ENCODE data around the gene LPIN3.

Gene LPIN3

GRCh38 chr20:41392295-41392694, 51.7 kb downstream of the LPIN3 start:
- Histone ChIP-seq H3K36me3 (ENCODE audit: insufficient read depth, low read length) (no peaks in the 10 kb centered on the region), H3K9me3 (replicated peaks; ENCODE audit: low read length) (no peaks in the 10 kb centered on the region), H3K4me3 (ENCODE audit: low read length) (no peak overlapping the region), H3K4me1 (ENCODE audit: control insufficient read depth, insufficient read depth, low read length) (no peaks in the 10 kb centered on the region), H3K9ac (ENCODE audit: low read depth, low read length) (no peak overlapping the region), H3K4me2 (ENCODE audit: low read length) (no peak overlapping the region), H3K27me3 (ENCODE audit: control insufficient read depth, insufficient read depth, low read length) (no peaks in the 10 kb centered on the region)

- Histone ChIP-seq H3K4me1 (ENCODE audit: control insufficient read depth, insufficient read depth, low read length) (no peaks in the 10 kb centered on the region), H3K4me2 (ENCODE audit: low read length) (no peak overlapping the region), H3K36me3 (ENCODE audit: insufficient read depth, low read length) (no peaks in the 10 kb centered on the region), H3K4me3 (ENCODE audit: low read length) (no peak overlapping the region), H3K9ac (ENCODE audit: low read depth, low read length) (no peak overlapping the region), H3K27me3 (ENCODE audit: control insufficient read depth, insufficient read depth, low read length) (no peaks in the 10 kb centered on the region), H3K9me3 (replicated peaks; ENCODE audit: low read length) (no peaks in the 10 kb centered on the region)
These were observed 52.5 kb downstream of the LPIN3 start for GRCh38 chr20:41392871-41393704.

GRCh38 chr20:41393705-41394066, 53.1 kb downstream of the LPIN3 start:
- H3K27me3 ChIP-seq (ENCODE audit: control insufficient read depth, insufficient read depth, low read length) = no peaks in the 10 kb centered on the region
- no peaks in the 10 kb centered on the region for H3K4me1 ChIP-seq (ENCODE audit: control insufficient read depth, insufficient read depth, low read length)
- no peaks in the 10 kb centered on the region for H3K36me3 ChIP-seq (ENCODE audit: insufficient read depth, low read length)
- H3K9me3 ChIP-seq (replicated peaks; ENCODE audit: low read length) = no peaks in the 10 kb centered on the region
- no peak overlapping the region for H3K4me2 ChIP-seq (ENCODE audit: low read length)
- no peak overlapping the region for H3K4me3 ChIP-seq (ENCODE audit: low read length)
- no peak overlapping the region for H3K9ac ChIP-seq (ENCODE audit: low read depth, low read length)

GRCh38 chr20:41394081-41394480, 53.5 kb downstream of the LPIN3 start:
- H3K9ac ChIP-seq (ENCODE audit: low read depth, low read length) = no peak overlapping the region
- H3K36me3 ChIP-seq (ENCODE audit: insufficient read depth, low read length) = no peaks in the 10 kb centered on the region
- no peaks in the 10 kb centered on the region for H3K9me3 ChIP-seq (replicated peaks; ENCODE audit: low read length)
- H3K4me1 ChIP-seq (ENCODE audit: control insufficient read depth, insufficient read depth, low read length) = no peaks in the 10 kb centered on the region
- H3K4me2 ChIP-seq (ENCODE audit: low read length) = no peak overlapping the region
- H3K27me3 ChIP-seq (ENCODE audit: control insufficient read depth, insufficient read depth, low read length) = no peaks in the 10 kb centered on the region
- H3K4me3 ChIP-seq (ENCODE audit: low read length) = no peak overlapping the region

GRCh38 chr20:41394931-41395666, 54.5 kb downstream of the LPIN3 start:
- no peak overlapping the region for H3K4me2 ChIP-seq (ENCODE audit: low read length)
- H3K4me1 ChIP-seq (ENCODE audit: control insufficient read depth, insufficient read depth, low read length) = no peaks in the 10 kb centered on the region
- no peak overlapping the region for H3K9ac ChIP-seq (ENCODE audit: low read depth, low read length)
- H3K9me3 ChIP-seq (replicated peaks; ENCODE audit: low read length) = no peaks in the 10 kb centered on the region
- no peaks in the 10 kb centered on the region for H3K27me3 ChIP-seq (ENCODE audit: control insufficient read depth, insufficient read depth, low read length)
- no peaks in the 10 kb centered on the region for H3K36me3 ChIP-seq (ENCODE audit: insufficient read depth, low read length)
- H3K4me3 ChIP-seq (ENCODE audit: low read length) = no peak overlapping the region

- Histone ChIP-seq H3K36me3 (ENCODE audit: insufficient read depth, low read length) (peaks cover 3% of the 10 kb centered on the region), H3K4me2 (ENCODE audit: low read length) (peak overlapping the region; percentile 33), H3K4me1 (ENCODE audit: control insufficient read depth, insufficient read depth, low read length) (no peaks in the 10 kb centered on the region), H3K4me3 (ENCODE audit: low read length) (no peak overlapping the region), H3K27me3 (ENCODE audit: control insufficient read depth, insufficient read depth, low read length) (no peaks in the 10 kb centered on the region), H3K9ac (ENCODE audit: low read depth, low read length) (no peak overlapping the region), H3K9me3 (replicated peaks; ENCODE audit: low read length) (no peaks in the 10 kb centered on the region)
These were observed 55.3 kb downstream of the LPIN3 start for GRCh38 chr20:41395667-41396664.

- Histone ChIP-seq H3K9me3 (replicated peaks; ENCODE audit: low read length) (no peaks in the 10 kb centered on the region), H3K4me3 (ENCODE audit: low read length) (no peak overlapping the region), H3K4me1 (ENCODE audit: control insufficient read depth, insufficient read depth, low read length) (no peaks in the 10 kb centered on the region), H3K9ac (ENCODE audit: low read depth, low read length) (no peak overlapping the region), H3K36me3 (ENCODE audit: insufficient read depth, low read length) (peaks cover 9% of the 10 kb centered on the region), H3K27me3 (ENCODE audit: control insufficient read depth, insufficient read depth, low read length) (no peaks in the 10 kb centered on the region), H3K4me2 (ENCODE audit: low read length) (no peak overlapping the region)
These were observed 57.8 kb downstream of the LPIN3 start for GRCh38 chr20:41398408-41398807.

- Histone ChIP-seq H3K27me3 (ENCODE audit: control insufficient read depth, insufficient read depth, low read length) (no peaks in the 10 kb centered on the region), H3K36me3 (ENCODE audit: insufficient read depth, low read length) (peaks cover 50% of the 10 kb centered on the region), H3K4me3 (ENCODE audit: low read length) (no peak overlapping the region), H3K4me1 (ENCODE audit: control insufficient read depth, insufficient read depth, low read length) (peaks cover 3% of the 10 kb centered on the region), H3K4me2 (ENCODE audit: low read length) (no peak overlapping the region), H3K9me3 (replicated peaks; ENCODE audit: low read length) (no peaks in the 10 kb centered on the region), H3K9ac (ENCODE audit: low read depth, low read length) (no peak overlapping the region)
These were observed 63.0 kb downstream of the LPIN3 start for GRCh38 chr20:41403604-41404003.

GRCh38 chr20:41405436-41405835, 64.8 kb downstream of the LPIN3 start:
- H3K36me3 ChIP-seq (ENCODE audit: insufficient read depth, low read length) = peaks cover 64% of the 10 kb centered on the region
- no peaks in the 10 kb centered on the region for H3K9me3 ChIP-seq (replicated peaks; ENCODE audit: low read length)
- H3K9ac ChIP-seq (ENCODE audit: low read depth, low read length) = no peak overlapping the region

GRCh38 chr20:41406353-41406752, 65.7 kb downstream of the LPIN3 start:
- H3K27me3 ChIP-seq (ENCODE audit: control insufficient read depth, insufficient read depth, low read length) = no peaks in the 10 kb centered on the region
- H3K36me3 ChIP-seq (ENCODE audit: insufficient read depth, low read length) = peaks cover 69% of the 10 kb centered on the region

More at GRCh38 chr20:41405436-41405835, 64.8 kb downstream of the LPIN3 start:
- peaks cover 12% of the 10 kb centered on the region for H3K4me1 ChIP-seq (ENCODE audit: control insufficient read depth, insufficient read depth, low read length)
- no peak overlapping the region for H3K4me3 ChIP-seq (ENCODE audit: low read length)
- no peak overlapping the region for H3K4me2 ChIP-seq (ENCODE audit: low read length)
- no peaks in the 10 kb centered on the region for H3K27me3 ChIP-seq (ENCODE audit: control insufficient read depth, insufficient read depth, low read length)

GRCh38 chr20:41406896-41407444, 66.3 kb downstream of the LPIN3 start:
- Histone ChIP-seq H3K9me3 (replicated peaks; ENCODE audit: low read length) (no peaks in the 10 kb centered on the region), H3K4me1 (ENCODE audit: control insufficient read depth, insufficient read depth, low read length) (peaks cover 12% of the 10 kb centered on the region), H3K36me3 (ENCODE audit: insufficient read depth, low read length) (peaks cover 71% of the 10 kb centered on the region), H3K9ac (ENCODE audit: low read depth, low read length) (no peak overlapping the region), H3K4me3 (ENCODE audit: low read length) (no peak overlapping the region), H3K27me3 (ENCODE audit: control insufficient read depth, insufficient read depth, low read length) (no peaks in the 10 kb centered on the region), H3K4me2 (ENCODE audit: low read length) (no peak overlapping the region)

More at GRCh38 chr20:41406353-41406752, 65.7 kb downstream of the LPIN3 start:
- Histone ChIP-seq H3K9me3 (replicated peaks; ENCODE audit: low read length) (no peaks in the 10 kb centered on the region), H3K4me2 (ENCODE audit: low read length) (no peak overlapping the region), H3K4me1 (ENCODE audit: control insufficient read depth, insufficient read depth, low read length) (peaks cover 12% of the 10 kb centered on the region), H3K4me3 (ENCODE audit: low read length) (no peak overlapping the region), H3K9ac (ENCODE audit: low read depth, low read length) (no peak overlapping the region)
